GM12878 (cell line): Measurements from ENCODE around the gene PCIF1. TPM values are rescaled to one million over a fixed set of nuclear protein-coding genes. Genes with fewer than 3 reads are reported as not detected.

Experiments
- ATAC-seq: fragments of 200-7000 bp; cut with Tn5 transposase; 3 replicates; pipeline ENCODE4 v1.9.1; 2020; ENCODE audit warnings: mild to moderate bottlenecking, moderate library complexity
- BruUV-seq: library from RNA; stranded (reverse); fragments of 400-500 nt; replicated peaks from 2 replicates; lab custom pipeline; 2021; lab: Mats Ljungman, UMichigan
- CTCF ChIA-PET: fragments of 300-600 bp; sonication (Branson Sonifier 250); formaldehyde crosslinking; extraction: SDS; loops from one replicate; lab custom pipeline; 2021; ENCODE audit warnings: inconsistent platforms; lab: Yijun Ruan, JAX
- POLR2A ChIA-PET: fragments of 350-600 bp; formaldehyde crosslinking; extraction: SDS; loops from one replicate; lab custom pipeline; 2021; ENCODE audit warnings: inconsistent platforms; lab: Charles Lee
- RAD21 ChIA-PET: fragments of 300-600 bp; sonication (Branson Sonifier 250); formaldehyde crosslinking; loops from one replicate; lab custom pipeline; 2023; ENCODE audit warnings: antibody characterized with exemption; ENCODE audit not compliant: unreplicated experiment; lab: Charles Lee
- SMC1A ChIA-PET: fragments of 300-600 bp; sonication (Branson Sonifier 250); formaldehyde crosslinking; loops from one replicate; lab custom pipeline; 2023; ENCODE audit not compliant: unreplicated experiment, uncharacterized antibody; lab: Charles Lee
- DNase-seq: peaks from one replicate; pipeline ENCODE4 v3.0.0-alpha.2; 2011; ENCODE audit warnings: low read depth, low spot score
- FAIRE-seq: peaks from 3 replicates; lab custom pipeline; 2011; peaks lifted over from hg19 to GRCh38; lab: Jason Lieb, UNC
- H2AFZ ChIP-seq: 2 replicates; pipeline ENCODE4 v1.6.0; 2011; ENCODE audit warnings: low read depth, low read length, control low read depth; ENCODE audit not compliant: control insufficient read depth
- H3K27ac ChIP-seq: 2 replicates; pipeline ENCODE4 v1.5.1; 2011; ENCODE audit warnings: control low read depth; ENCODE audit not compliant: control insufficient read depth, insufficient read depth
- H3K27me3 ChIP-seq, 2 experiments: replicated peaks in 1 of 2; 2 replicates each; pipeline versions ENCODE4 v1.6.0 to v1.6.1; 2011; ENCODE audit warnings: low read length in 1 of 2; ENCODE audit not compliant: control insufficient read depth in 2 of 2, insufficient read depth in 2 of 2
- H3K36me3 ChIP-seq, 2 experiments: 2 replicates each; pipeline ENCODE4 v1.5.1; 2011; ENCODE audit warnings: low read length in 1 of 2; ENCODE audit not compliant: control insufficient read depth in 2 of 2, insufficient read depth in 2 of 2
- H3K4me1 ChIP-seq: 2 replicates; pipeline ENCODE4 v1.6.1; 2011; ENCODE audit warnings: mild to moderate bottlenecking, low read length, moderate library complexity, mixed read lengths; ENCODE audit not compliant: control insufficient read depth, insufficient read depth
- H3K4me2 ChIP-seq: 2 replicates; pipeline ENCODE4 v1.6.0; 2011; ENCODE audit warnings: control low read depth; ENCODE audit not compliant: control insufficient read depth, insufficient read depth
- H3K4me3 ChIP-seq: fragments of 200-600 bp; sonication (generic); 2 replicates; pipeline ENCODE4 v1.5.1; 2016
- H3K79me2 ChIP-seq: 2 replicates; pipeline ENCODE4 v1.6.0; 2011; ENCODE audit warnings: low read length; ENCODE audit not compliant: control insufficient read depth, insufficient read depth
- H3K9ac ChIP-seq: 2 replicates; pipeline ENCODE4 v1.8.0; 2011; ENCODE audit warnings: low read length, control low read depth, mixed read lengths; ENCODE audit not compliant: control insufficient read depth, insufficient read depth
- H3K9me3 ChIP-seq: replicated peaks from 3 replicates; pipeline ENCODE4 v1.5.1; 2011; ENCODE audit warnings: mild to moderate bottlenecking, low read length; ENCODE audit not compliant: control insufficient read depth, insufficient read depth
- H4K20me1 ChIP-seq: 2 replicates; pipeline ENCODE4 v1.6.0; 2011; ENCODE audit not compliant: control insufficient read depth, insufficient read depth
- ATF2 ChIP-seq: IDR thresholded peaks from 2 replicates; pipeline ENCODE4 v1.6.1; 2012; ENCODE audit warnings: low read length, inconsistent platforms
- BMI1 ChIP-seq: fragments of 450-650 bp; IDR thresholded peaks from 2 replicates; pipeline ENCODE4 v1.6.1; 2016; ENCODE audit warnings: mild to moderate bottlenecking, moderate library complexity, borderline replicate concordance
- NFIC ChIP-seq: IDR thresholded peaks from 2 replicates; pipeline ENCODE4 v1.6.1; 2012; ENCODE audit warnings: low read depth, mild to moderate bottlenecking, inconsistent platforms, low read length, moderate library complexity
- NFXL1 ChIP-seq: fragments of 450-650 bp; IDR thresholded peaks from 2 replicates; pipeline ENCODE4 v1.6.1; 2017; ENCODE audit warnings: antibody characterized with exemption, mild to moderate bottlenecking, borderline replicate concordance
- NR2C1 ChIP-seq: fragments of 450-650 bp; IDR thresholded peaks from 2 replicates; pipeline ENCODE4 v1.6.1; 2017; ENCODE audit warnings: antibody characterized with exemption, mild to moderate bottlenecking, moderate library complexity
- SPI1 ChIP-seq: IDR thresholded peaks from 2 replicates; pipeline ENCODE4 v1.6.1; 2011; ENCODE audit warnings: low read depth, mild to moderate bottlenecking, low read length, moderate library complexity, borderline replicate concordance; ENCODE audit not compliant: insufficient read depth
- STAT3 ChIP-seq: IDR thresholded peaks from 2 replicates; pipeline ENCODE4 v1.6.1; 2011; ENCODE audit warnings: low read depth, low read length, improper control_type of control experiment
- USF2 ChIP-seq: IDR thresholded peaks from 2 replicates; pipeline ENCODE4 v1.6.1; 2011; ENCODE audit warnings: low read depth, low read length, improper control_type of control experiment, borderline replicate concordance
- WGBS: methylation state at CpG from one replicate; pipeline ENCODE4 v1.1.6; 2016; ENCODE audit warnings: low lambda C conversion rate; ENCODE audit not compliant: insufficient replicate concordance, insufficient coverage; ENCODE audit errors: missing lambda C conversion rate; 5-methylcytosine and 5-hydroxymethylcytosine counted together
- in situ Hi-C: fragments of 300-500 bp; cut with MboI; formaldehyde crosslinking; loops from 9 replicates; pipeline ENCODE4 v1.14.3; 2018; ENCODE audit warnings: mixed read lengths
- intact Hi-C: fragments of 100-400 bp; cut with micrococcal nuclease; formaldehyde crosslinking; loops from one replicate; pipeline ENCODE4 v1.14.2; 2022; ENCODE audit not compliant: unreplicated experiment
- polyA plus RNA-seq, 11 experiments: library from polyadenylated mRNA; depleted of rRNA in 4 of 11; unstranded in 6 of 11; stranded (reverse) in 5 of 11; fragments of >200 nt; fragmentation: Nextera tagmentation in 4 of 11; fragmentation: Illumina TruSeq in 1 of 11; extraction: Ambion mirVana in 4 of 11; extraction: Trizol in 1 of 11; gene quantifications; 1 replicate in 1 of 11; 2 replicates in 10 of 11; pipeline versions ENCODE4 v1.2.1 to v1.2.3, GENCODE V29; 2011 to 2016; ENCODE audit warnings: inconsistent platforms in 2 of 11, missing spikeins in 2 of 11, low read depth in 1 of 11
- total RNA-seq, 4 experiments: library from RNA; depleted of rRNA in 3 of 4; stranded (reverse); fragments of >200 nt in 3 of 4; fragmentation: Illumina TruSeq in 1 of 4; extraction: Trizol in 1 of 4; gene quantifications; 2 replicates each; pipeline versions ENCODE4 v1.2.1 to v1.2.3, GENCODE V29; 2013 to 2021

The PCIF1 gene
- total and polyA plus RNA-seq, 10 of the 15 experiments (the other 5 are each of a cell fraction or from before 2014, with no cell fraction given) = 8.4 to 32.9 (median 17.6) TPM

- ChIA-PET CTCF (interaction anchor here (1.0 to 7.0 kb wide), 5 partner anchors 9 to 184 kb away, joined by 4 to 33 read pairs (median 17); no protein-coding TSS in a partner anchor), RAD21 (interaction anchor here (2.3 kb wide), 1 partner anchor 12 kb away, joined by 8 read pairs; no protein-coding TSS in a partner anchor), SMC1A (interaction anchor here (1.6 to 2.4 kb wide), 3 partner anchors 10 to 31 kb away, joined by 4 to 9 read pairs (median 5); no protein-coding TSS in a partner anchor), POLR2A (no interaction called here)
- intact Hi-C loops = no loop called here
- no TSS peak for BruUV-seq
- no peak overlapping the region for H2AFZ ChIP-seq
- no peaks in the 10 kb centered on the region for H3K79me2 ChIP-seq
- in situ Hi-C loops = no loop called here
- no peak overlapping the region for H3K9ac ChIP-seq
- WGBS = 22% methylated on average over 7 of the region's 7 CpGs
- H3K36me3 ChIP-seq = no peaks in the 10 kb centered on the region
- ATAC-seq (no peak), FAIRE-seq (no peak), DNase-seq (no peak)
- no peaks in the 10 kb centered on the region for H3K9me3 ChIP-seq
- TF ChIP-seq NFXL1 = no peak
- no peak for TF ChIP-seq SPI1
- TF ChIP-seq NR2C1 = no peak
- no peak for TF ChIP-seq ATF2
- no peak for TF ChIP-seq STAT3
- no peak for TF ChIP-seq USF2
- TF ChIP-seq NFIC = no peak
- no peak for TF ChIP-seq BMI1
- no peak overlapping the region for H3K27ac ChIP-seq
- H3K27me3 ChIP-seq = no peaks in the 10 kb centered on the region; a peak in 1 of 4 replicates
- H3K4me3 ChIP-seq = no peak overlapping the region
- no peaks in the 10 kb centered on the region for H4K20me1 ChIP-seq
- H3K4me2 ChIP-seq = no peak overlapping the region
- H3K4me1 ChIP-seq = no peaks in the 10 kb centered on the region
These were observed 48.8 kb downstream of the PCIF1 start for GRCh38 chr20:45983279-45983743.
